Ovary (tissue), 10 donors: ENCODE data around the gene PSME4. TPM values are rescaled to one million over a fixed set of nuclear protein-coding genes. Genes with fewer than 3 reads are reported as not detected.
A peak's percentile ranks its signal among the peaks of the same experiment; 100 is the strongest.

ENCODE experiments used
- DNase-seq, 5 donors: peaks; one replicate each; pipeline ENCODE4 v3.0.0-alpha.2; 2019 to 2020
- H3K27ac ChIP-seq, 2 donors: fragments of 200-600 bp; one replicate each; pipeline versions ENCODE4 v1.5.1 to v1.8.0; 2019 to 2022
- H3K27me3 ChIP-seq: fragments of 200-600 bp; one replicate; pipeline ENCODE4 v1.8.0; 2022
- H3K36me3 ChIP-seq: fragments of 200-600 bp; sonication (generic); one replicate; pipeline ENCODE4 v1.5.1; 2019
- H3K4me1 ChIP-seq: one replicate; pipeline ENCODE4 v1.8.1; 2013; ENCODE audit warnings: mild to moderate bottlenecking, moderate library complexity; ENCODE audit not compliant: insufficient read depth
- H3K4me3 ChIP-seq: fragments of 200-600 bp; sonication (generic); one replicate; pipeline ENCODE4 v1.5.1; 2017
- H3K9me3 ChIP-seq, 2 donors: fragments of 200-600 bp in 1 of 2; sonication (generic) in 1 of 2; one replicate each; pipeline versions ENCODE4 v1.5.1 to v1.8.1; 2013 to 2019; ENCODE audit warnings: mild to moderate bottlenecking in 1 of 2, moderate library complexity in 1 of 2
- CTCF ChIP-seq, 3 donors: fragments of 450-650 bp in 2 of 3; fragments of 200-600 bp in 1 of 3; IDR thresholded peaks; one replicate each; pipeline versions ENCODE4 v1.5.1 to v1.8.0; 2016 to 2022; ENCODE audit warnings: antibody characterized with exemption in 3 of 3, mild to moderate bottlenecking in 1 of 3
- EP300 ChIP-seq: sonication (generic); formaldehyde crosslinking; IDR thresholded peaks from one replicate; pipeline ENCODE4 v1.6.1; 2017; ENCODE audit warnings: antibody characterized with exemption
- POLR2A ChIP-seq: fragments of 450-650 bp; IDR thresholded peaks from one replicate; pipeline ENCODE4 v1.6.1; 2017; ENCODE audit warnings: antibody characterized with exemption, mild to moderate bottlenecking, moderate library complexity
- WGBS, 3 donors: extraction: QIAGEN DNeasy Blood & Tissue Kit in 1 of 3; methylation state at CpG; one replicate each; pipeline versions ENCODE4 v1.1.5 to v1.1.7; 2013 to 2017; 5-methylcytosine and 5-hydroxymethylcytosine counted together
- intact Hi-C, 4 donors: fragments of 100-400 bp; cut with DNase I; formaldehyde crosslinking; loops; one replicate each; pipeline versions ENCODE4 v1.11.0 to v1.15.1; 2022 to 2023
- long read RNA-seq, 3 donors: library from polyadenylated mRNA in 2 of 3; unstranded in 2 of 3; transcript quantifications; one replicate each; pipeline ENCODE4 v2.0.0 and lab custom pipeline, GENCODE V29; 2021 to 2026
- polyA plus RNA-seq, 2 donors: library from polyadenylated mRNA; stranded (reverse); fragments of 200-250 nt in 1 of 2; fragments of 350-450 nt in 1 of 2; fragmentation: Illumina TruSeq in 1 of 2; extraction: RNeasy Lipid Tissue Mini Kit (QIAGEN cat#74804) in 1 of 2; gene quantifications; one replicate each; pipeline ENCODE4 v1.2.3, GENCODE V29; 2013 to 2014
- total RNA-seq, 7 donors: library from RNA; depleted of rRNA in 2 of 7; stranded (reverse); fragments of >200 nt in 2 of 7; fragmentation: NEBNext Ultra II Directional in 3 of 7; extraction: Animal tissue kit (Norgen Biotek cat#: 25700) in 3 of 7; gene quantifications; one replicate each; pipeline versions ENCODE4 v1.1.0 to v1.2.4, GENCODE V29; 2016 to 2023
- donor health status: DM: no; HTN: no; CAD: no; lungs with moderate emphysema.
- donor health status: DM: no; HTN: no; CAD: no.
- donor health status: Bipolar disorder and iron deficiency.
- donor health status: DM: yes; HTN: yes; CAD: no.
- donor health status: DM: no; HTN: no; CAD: no.
- donor health status: DM: yes; HTN: yes; CAD: no.

The PSME4 gene, protein sequence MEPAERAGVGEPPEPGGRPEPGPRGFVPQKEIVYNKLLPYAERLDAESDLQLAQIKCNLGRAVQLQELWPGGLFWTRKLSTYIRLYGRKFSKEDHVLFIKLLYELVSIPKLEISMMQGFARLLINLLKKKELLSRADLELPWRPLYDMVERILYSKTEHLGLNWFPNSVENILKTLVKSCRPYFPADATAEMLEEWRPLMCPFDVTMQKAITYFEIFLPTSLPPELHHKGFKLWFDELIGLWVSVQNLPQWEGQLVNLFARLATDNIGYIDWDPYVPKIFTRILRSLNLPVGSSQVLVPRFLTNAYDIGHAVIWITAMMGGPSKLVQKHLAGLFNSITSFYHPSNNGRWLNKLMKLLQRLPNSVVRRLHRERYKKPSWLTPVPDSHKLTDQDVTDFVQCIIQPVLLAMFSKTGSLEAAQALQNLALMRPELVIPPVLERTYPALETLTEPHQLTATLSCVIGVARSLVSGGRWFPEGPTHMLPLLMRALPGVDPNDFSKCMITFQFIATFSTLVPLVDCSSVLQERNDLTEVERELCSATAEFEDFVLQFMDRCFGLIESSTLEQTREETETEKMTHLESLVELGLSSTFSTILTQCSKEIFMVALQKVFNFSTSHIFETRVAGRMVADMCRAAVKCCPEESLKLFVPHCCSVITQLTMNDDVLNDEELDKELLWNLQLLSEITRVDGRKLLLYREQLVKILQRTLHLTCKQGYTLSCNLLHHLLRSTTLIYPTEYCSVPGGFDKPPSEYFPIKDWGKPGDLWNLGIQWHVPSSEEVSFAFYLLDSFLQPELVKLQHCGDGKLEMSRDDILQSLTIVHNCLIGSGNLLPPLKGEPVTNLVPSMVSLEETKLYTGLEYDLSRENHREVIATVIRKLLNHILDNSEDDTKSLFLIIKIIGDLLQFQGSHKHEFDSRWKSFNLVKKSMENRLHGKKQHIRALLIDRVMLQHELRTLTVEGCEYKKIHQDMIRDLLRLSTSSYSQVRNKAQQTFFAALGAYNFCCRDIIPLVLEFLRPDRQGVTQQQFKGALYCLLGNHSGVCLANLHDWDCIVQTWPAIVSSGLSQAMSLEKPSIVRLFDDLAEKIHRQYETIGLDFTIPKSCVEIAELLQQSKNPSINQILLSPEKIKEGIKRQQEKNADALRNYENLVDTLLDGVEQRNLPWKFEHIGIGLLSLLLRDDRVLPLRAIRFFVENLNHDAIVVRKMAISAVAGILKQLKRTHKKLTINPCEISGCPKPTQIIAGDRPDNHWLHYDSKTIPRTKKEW (N-terminal part only)
- total RNA-seq (10 to 100 TPM; 26.1 to 52.1 (median 33.3) TPM), polyA plus RNA-seq (10 to 100 TPM; 12.8 to 18.9 TPM)
- long read RNA-seq, donor 1, partial matches to known transcripts: 8 of 12 reads
- long read RNA-seq, donor 1, other reads (novel, unspliced or antisense): 4 of 12 reads
- long read RNA-seq, donor 2, partial matches to known transcripts: 13 of 13 reads
- long read RNA-seq, donor 2, other reads (novel, unspliced or antisense): 0 of 13 reads
- long read RNA-seq, donor 3, partial matches to known transcripts: 3 of 7 reads
- long read RNA-seq, donor 3, other reads (novel, unspliced or antisense): 4 of 7 reads

- intact Hi-C loops: loop anchor here in 1 of 4 donors (10.0 kb wide), 1 partner anchor 144 kb away; the partner anchor contains the start of gene ACYP2
- Histone ChIP-seq H3K36me3 (no peaks in the 10 kb centered on the region), H3K27me3 (no peaks in the 10 kb centered on the region), H3K9me3 (no peaks in the 10 kb centered on the region), H3K27ac (peak within 1 kb of the TSS; percentile 87 to 93), H3K4me1 (peaks cover 3% of the 10 kb centered on the region), H3K4me3 (peak within 1 kb of the TSS; percentile 68)
- 0 to 1% (median 1%) methylated on average over 30 to 81 of the region's 81 CpGs for WGBS, 3 donors
- DNase-seq: peak; percentile 94 to 97 (median 95)
- TF ChIP-seq POLR2A (peak; percentile 97), CTCF (IDR thresholded peaks at IDR 0.05) (no peak)
Measured at GRCh38 chr2:53970724-53971602, at the start of gene PSME4. TSS of gene PSME4 (minus strand) at chr2:53970993. CDS start at chr2:53970784, 209 bp downstream.

GRCh38 chr2:54015798-54016699 lies 45.3 kb upstream of the PSME4 start:
- TF ChIP-seq CTCF (IDR thresholded peaks at IDR 0.05): no peak
- no peak for TF ChIP-seq EP300
- TF ChIP-seq POLR2A: no peak
- Histone ChIP-seq H3K9me3 (no peaks in the 10 kb centered on the region), H3K27ac (no peak overlapping the region), H3K4me3 (no peak overlapping the region), H3K27me3 (no peaks in the 10 kb centered on the region), H3K4me1 (peaks cover 4% of the 10 kb centered on the region), H3K36me3 (no peaks in the 10 kb centered on the region)
- WGBS, 3 donors: 7 to 18% (median 7%) methylated on average over 1 of the region's 1 CpG
- intact Hi-C loops: no loop called here
- peak in 1 of 5 donors; percentile 17 for DNase-seq

DNA sequence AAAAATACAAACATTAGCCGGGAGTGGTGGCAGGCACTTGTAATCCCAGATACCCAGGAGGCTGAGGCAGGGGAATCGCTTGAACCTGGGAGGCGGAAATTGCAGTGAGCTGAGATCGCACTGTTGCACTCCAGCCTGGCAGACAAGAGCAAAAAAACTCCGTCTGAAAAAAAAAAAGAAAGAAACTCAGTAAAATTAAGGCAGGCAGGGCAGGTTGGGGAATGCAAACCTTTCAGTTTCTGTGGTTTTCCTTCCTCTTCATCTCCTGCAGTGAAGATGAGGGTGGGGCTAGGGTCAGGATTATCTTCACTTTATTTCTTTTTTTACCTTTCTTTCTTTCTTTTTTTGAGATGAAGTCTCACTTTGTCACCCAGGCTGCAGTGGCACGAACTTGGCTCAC lies 43.2 kb upstream of the PSME4 start:
- peaks cover 4% of the 10 kb centered on the region for H3K4me1 ChIP-seq
- 77 to 93% (median 82%) methylated on average over 6 of the region's 6 CpGs for WGBS, 3 donors
- no peaks in the 10 kb centered on the region for H3K9me3 ChIP-seq
- TF ChIP-seq CTCF (IDR thresholded peaks at IDR 0.05) (no peak), EP300 (no peak), POLR2A (no peak)
- no peaks in the 10 kb centered on the region for H3K27me3 ChIP-seq
- DNase-seq: no peak
- intact Hi-C loops: no loop called here
- H3K36me3 ChIP-seq: no peaks in the 10 kb centered on the region
- H3K27ac ChIP-seq: no peak overlapping the region
- H3K4me3 ChIP-seq: no peak overlapping the region
